Loucy (cell line): ENCODE results near the gene CTNS.

Experiments
- H2AFZ ChIP-seq: fragments of 200-600 bp; sonication (generic); 2 replicates; pipeline ENCODE4 v1.6.0; 2016; ENCODE audit warnings: antibody characterized with exemption, mild to moderate bottlenecking, low read length, moderate library complexity
- H3F3A ChIP-seq: fragments of 200-600 bp; 2 replicates; pipeline ENCODE4 v1.6.0; 2016; ENCODE audit warnings: antibody characterized with exemption, low read depth, mild to moderate bottlenecking
- H3K27me3 ChIP-seq: fragments of 200-600 bp; sonication (generic); 2 replicates; pipeline ENCODE4 v1.6.1; 2014; ENCODE audit warnings: low read length, mild to moderate bottlenecking; ENCODE audit not compliant: insufficient read depth, poor library complexity, severe bottlenecking
- H3K36me3 ChIP-seq: fragments of 200-600 bp; sonication (generic); 2 replicates; pipeline ENCODE4 v1.6.1; 2016; ENCODE audit warnings: low read length; ENCODE audit not compliant: insufficient read depth
- H3K4me1 ChIP-seq: fragments of 200-600 bp; sonication (generic); 2 replicates; pipeline ENCODE4 v1.5.1; 2014; ENCODE audit warnings: low read length, mild to moderate bottlenecking; ENCODE audit not compliant: insufficient read depth, poor library complexity, severe bottlenecking
- H3K4me2 ChIP-seq: fragments of 200-600 bp; sonication (generic); 2 replicates; pipeline ENCODE4 v1.6.0; 2014; ENCODE audit warnings: antibody characterized with exemption, low read length, low read depth, mild to moderate bottlenecking; ENCODE audit not compliant: poor library complexity, severe bottlenecking
- H3K4me3 ChIP-seq: fragments of 200-600 bp; sonication (generic); 2 replicates; pipeline ENCODE4 v1.5.1; 2014; ENCODE audit warnings: low read length, mild to moderate bottlenecking, mixed read lengths; ENCODE audit not compliant: poor library complexity, severe bottlenecking
- H3K79me2 ChIP-seq: fragments of 200-600 bp; sonication (generic); 2 replicates; pipeline ENCODE4 v1.6.1; 2014; ENCODE audit warnings: low read length; ENCODE audit not compliant: insufficient read depth
- H3K9ac ChIP-seq: fragments of 200-600 bp; sonication (generic); 2 replicates; pipeline ENCODE4 v1.6.0; 2014; ENCODE audit warnings: mild to moderate bottlenecking, low read depth, low read length, moderate library complexity; ENCODE audit not compliant: poor library complexity, severe bottlenecking
- H3K9me2 ChIP-seq: fragments of 200-600 bp; sonication (generic); replicated peaks from 2 replicates; pipeline ENCODE4 v1.6.1; 2016; ENCODE audit warnings: low read depth, low read length, mixed read lengths
- H3K9me3 ChIP-seq: fragments of 200-600 bp; sonication (generic); 2 replicates; pipeline ENCODE4 v1.6.1; 2014; ENCODE audit warnings: mild to moderate bottlenecking, antibody characterized with exemption, low read length, low read depth; ENCODE audit not compliant: insufficient read depth
- H4K20me1 ChIP-seq: fragments of 200-600 bp; sonication (generic); 2 replicates; pipeline ENCODE4 v1.6.0; 2014; ENCODE audit warnings: antibody characterized with exemption, low read length, mild to moderate bottlenecking; ENCODE audit not compliant: insufficient read depth, poor library complexity, severe bottlenecking
- EZH2phosphoT487 ChIP-seq: fragments of 200-600 bp; IDR thresholded peaks from 2 replicates; pipeline ENCODE4 v1.6.1; 2018; ENCODE audit warnings: antibody characterized with exemption, mild to moderate bottlenecking, moderate library complexity, borderline replicate concordance
- TF ChIP-seq, protein P1 (sequence below): fragments of 200-600 bp; sonication (generic); conservative IDR thresholded peaks from 2 replicates; pipeline ENCODE4 v1.5.1; 2014; ENCODE audit warnings: mild to moderate bottlenecking, antibody characterized with exemption, low read length

CTNS gene

DNA sequence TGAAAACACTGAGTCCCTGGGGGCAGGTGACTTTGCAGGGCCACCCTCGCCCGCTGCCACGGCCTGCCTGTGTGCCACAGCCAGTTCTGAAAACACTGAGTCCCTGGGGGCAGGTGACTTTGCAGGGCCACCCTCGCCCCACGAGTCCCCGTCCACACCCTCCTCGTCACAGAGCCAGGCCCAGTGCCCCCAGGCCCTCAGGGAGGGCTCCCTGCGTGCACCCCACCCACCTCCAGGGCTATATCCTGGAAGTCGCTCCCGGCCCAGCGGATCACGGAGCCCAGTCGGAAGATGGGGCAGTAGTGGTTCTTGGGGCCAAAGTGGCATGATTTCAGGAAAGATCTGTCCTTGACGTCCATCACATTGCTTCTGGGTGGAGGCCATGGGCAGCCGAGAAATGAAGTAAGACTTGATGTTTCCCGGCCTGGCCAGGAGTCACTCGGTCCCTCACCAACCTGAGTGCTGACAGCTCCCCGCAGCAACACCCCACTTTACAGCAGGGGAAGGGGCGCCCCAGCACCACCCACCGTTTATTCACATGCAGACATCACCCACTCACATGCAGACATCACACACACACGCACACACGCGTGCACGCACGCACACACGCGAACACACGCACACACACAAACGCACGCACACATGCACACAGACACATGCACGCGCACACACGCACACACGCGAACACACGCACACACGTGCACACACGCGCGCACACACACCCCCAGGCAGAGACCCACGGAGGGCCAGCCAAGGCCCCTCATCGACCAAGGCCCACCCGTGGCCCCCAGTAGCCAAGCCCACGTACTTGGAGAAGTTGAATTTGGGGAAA lies 52.9 kb downstream of the CTNS start:
- H3K9me3 ChIP-seq: no peaks in the 10 kb centered on the region
- H2AFZ ChIP-seq: no peak overlapping the region
- peaks cover 34% of the 10 kb centered on the region for H4K20me1 ChIP-seq
- peaks cover 20% of the 10 kb centered on the region; the same call in 1 of the 2 replicates for H3K36me3 ChIP-seq
- peaks cover 35% of the 10 kb centered on the region for H3K79me2 ChIP-seq
- no peaks in the 10 kb centered on the region for H3K27me3 ChIP-seq
- H3K4me2 ChIP-seq: no peak overlapping the region
- no peaks in the 10 kb centered on the region for H3K9me2 ChIP-seq
- peaks cover 15% of the 10 kb centered on the region for H3K4me1 ChIP-seq
- H3K4me3 ChIP-seq: no peak overlapping the region
- no peak for TF ChIP-seq EZH2phosphoT487
- TF ChIP-seq, protein P1, sequence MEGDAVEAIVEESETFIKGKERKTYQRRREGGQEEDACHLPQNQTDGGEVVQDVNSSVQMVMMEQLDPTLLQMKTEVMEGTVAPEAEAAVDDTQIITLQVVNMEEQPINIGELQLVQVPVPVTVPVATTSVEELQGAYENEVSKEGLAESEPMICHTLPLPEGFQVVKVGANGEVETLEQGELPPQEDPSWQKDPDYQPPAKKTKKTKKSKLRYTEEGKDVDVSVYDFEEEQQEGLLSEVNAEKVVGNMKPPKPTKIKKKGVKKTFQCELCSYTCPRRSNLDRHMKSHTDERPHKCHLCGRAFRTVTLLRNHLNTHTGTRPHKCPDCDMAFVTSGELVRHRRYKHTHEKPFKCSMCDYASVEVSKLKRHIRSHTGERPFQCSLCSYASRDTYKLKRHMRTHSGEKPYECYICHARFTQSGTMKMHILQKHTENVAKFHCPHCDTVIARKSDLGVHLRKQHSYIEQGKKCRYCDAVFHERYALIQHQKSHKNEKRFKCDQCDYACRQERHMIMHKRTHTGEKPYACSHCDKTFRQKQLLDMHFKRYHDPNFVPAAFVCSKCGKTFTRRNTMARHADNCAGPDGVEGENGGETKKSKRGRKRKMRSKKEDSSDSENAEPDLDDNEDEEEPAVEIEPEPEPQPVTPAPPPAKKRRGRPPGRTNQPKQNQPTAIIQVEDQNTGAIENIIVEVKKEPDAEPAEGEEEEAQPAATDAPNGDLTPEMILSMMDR: no peak
- H3K9ac ChIP-seq: no peak overlapping the region
- no peaks in the 10 kb centered on the region for H3F3A ChIP-seq

DNA sequence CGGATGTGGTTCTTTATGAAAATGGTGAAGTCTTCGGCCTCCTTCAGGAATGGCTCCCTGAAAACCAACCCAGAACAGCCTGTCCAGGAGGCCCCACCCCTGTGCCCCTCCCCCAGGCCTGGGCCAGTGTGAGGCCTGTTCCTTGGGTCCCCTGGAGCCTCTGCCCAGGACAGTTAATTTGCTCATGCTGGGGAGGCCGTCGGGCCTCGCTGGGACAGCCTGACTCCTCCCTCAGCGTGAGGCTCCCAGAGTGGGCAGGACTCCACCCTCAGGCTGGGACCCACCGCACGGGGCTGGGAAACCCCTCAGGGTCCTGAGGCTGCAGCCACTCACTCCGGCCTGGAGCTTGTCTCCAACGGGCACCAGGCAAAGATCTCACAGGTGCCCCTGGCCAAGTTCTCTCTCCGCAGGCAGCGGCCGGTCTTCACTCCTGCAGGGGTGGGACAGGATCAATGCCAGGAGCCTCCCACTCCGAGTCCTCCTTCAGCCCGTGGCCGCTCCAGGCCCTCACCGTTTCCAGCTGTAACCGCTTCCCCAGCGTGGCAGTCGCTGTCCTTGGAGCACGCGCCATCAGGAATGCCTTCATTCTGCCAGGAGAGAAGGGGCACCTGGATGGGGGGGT lies 53.6 kb downstream of the CTNS start:
- peaks cover 34% of the 10 kb centered on the region for H4K20me1 ChIP-seq
- no peak for TF ChIP-seq EZH2phosphoT487
- TF ChIP-seq, protein P1: no peak
- H3K9me3 ChIP-seq: no peaks in the 10 kb centered on the region
- H3K36me3 ChIP-seq: peaks cover 20% of the 10 kb centered on the region; the same call in 1 of the 2 replicates
- H3K4me1 ChIP-seq: peaks cover 22% of the 10 kb centered on the region
- no peak overlapping the region for H3K9ac ChIP-seq
- no peak overlapping the region for H3K4me2 ChIP-seq
- H3F3A ChIP-seq: no peaks in the 10 kb centered on the region
- H3K27me3 ChIP-seq: no peaks in the 10 kb centered on the region
- H3K9me2 ChIP-seq: no peaks in the 10 kb centered on the region
- no peak overlapping the region for H2AFZ ChIP-seq
- no peak overlapping the region for H3K4me3 ChIP-seq
- H3K79me2 ChIP-seq: peaks cover 42% of the 10 kb centered on the region

DNA sequence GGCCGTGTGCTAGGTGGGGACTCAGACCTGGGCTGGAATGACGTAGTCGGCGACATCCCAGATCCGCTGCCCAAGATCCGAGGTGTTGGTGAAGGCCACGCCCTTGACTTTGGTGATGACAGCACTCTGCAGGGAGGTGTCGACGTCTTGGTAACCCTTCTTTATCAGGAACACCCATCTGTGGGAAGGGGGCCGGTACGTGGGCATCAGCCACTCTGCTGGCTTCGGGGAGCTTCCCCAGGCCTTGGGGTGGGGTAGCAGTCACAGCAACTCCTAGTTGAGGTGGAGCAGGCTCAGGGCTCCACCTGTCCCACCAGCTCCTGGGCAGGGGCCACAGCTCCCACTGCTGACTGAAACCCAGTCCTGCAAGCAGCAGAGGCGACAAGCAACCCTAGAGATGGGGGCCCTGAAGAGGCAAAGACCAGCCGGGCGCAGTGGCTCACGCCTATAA lies 55.1 kb downstream of the CTNS start:
- Histone ChIP-seq H3K4me3 (no peak overlapping the region), H3K27me3 (no peaks in the 10 kb centered on the region), H3K4me2 (peak overlapping the region; percentile 24), H3K9ac (no peak overlapping the region), H3K36me3 (peaks cover 20% of the 10 kb centered on the region; the same call in 1 of the 2 replicates), H3K9me2 (no peaks in the 10 kb centered on the region), H3K4me1 (peaks cover 27% of the 10 kb centered on the region), H4K20me1 (peaks cover 34% of the 10 kb centered on the region), H2AFZ (no peak overlapping the region), H3K9me3 (no peaks in the 10 kb centered on the region), H3K79me2 (peaks cover 49% of the 10 kb centered on the region), H3F3A (no peaks in the 10 kb centered on the region)
- TF ChIP-seq EZH2phosphoT487: no peak
- TF ChIP-seq, protein P1: no peak; the same call in 1 of the 2 replicates
